Measurements from ENCODE around the gene NRAP. TPM values are rescaled to one million over a fixed set of nuclear protein-coding genes. Genes with fewer than 3 reads are reported as not detected.

Gene NRAP
- total and polyA plus RNA-seq, 2 of the 8 experiments (the other 6 are each of a cell fraction or from before 2014, with no cell fraction given) = not detected

- H2BK120ac ChIP-seq (replicated peaks; ENCODE audit: low read depth, low read length) = no peak overlapping the region
- 94% methylated on average over 5 of the region's 5 CpGs; no CpG with 5 or more reads in 1 of the 2 experiments for WGBS, 2 experiments (ENCODE audit: extremely low coverage in 1 of 2, insufficient coverage in 1 of 2, insufficient read length in 1 of 2, insufficient replicate concordance in 2 of 2, low coverage in 1 of 2, low lambda C conversion rate in 2 of 2, missing lambda C conversion rate in 1 of 2)
- peaks cover 0 to 5% (median 2%) of the 10 kb centered on the region in 4 experiments; a peak in 2 of 7 replicates for H3K4me1 ChIP-seq (replicated peaks in 1 of 4; ENCODE audit: control insufficient read depth in 3 of 4, insufficient read depth in 4 of 4, low read length in 3 of 4)
- ChIA-PET CTCF (ENCODE audit: partially characterized antibody) (no interaction called here), POLR2A (ENCODE audit: partially characterized antibody) (no interaction called here)
- H4K8ac ChIP-seq (ENCODE audit: extremely low read depth, insufficient read depth, low read length) = no peak overlapping the region
- H4K91ac ChIP-seq (replicated peaks; ENCODE audit: insufficient read length, low read length) = no peak overlapping the region
- no peaks in the 10 kb centered on the region for H3K79me1 ChIP-seq (ENCODE audit: low read depth, low read length)
- peaks cover under 1 to 1% of the 10 kb centered on the region in 2 experiments; a peak in 2 of 4 replicates for H3K9me3 ChIP-seq (ENCODE audit: insufficient read depth in 2 of 2, low read depth in 1 of 2, low read length in 1 of 2)
- H3K36me3 ChIP-seq (ENCODE audit: control insufficient read depth in 2 of 4, insufficient read depth in 4 of 4, low read length in 3 of 4) = no peaks in the 10 kb centered on the region; a peak in 1 of 8 replicates
- H2AK5ac ChIP-seq (ENCODE audit: low read depth, low read length) = no peak overlapping the region
- no peak overlapping the region for H3K9ac ChIP-seq (replicated peaks in 1 of 4; ENCODE audit: extremely low read depth in 1 of 4, low read depth in 3 of 4, low read length in 3 of 4)
- H3K4ac ChIP-seq (replicated peaks; ENCODE audit: insufficient read length, low read depth, low read length) = no peak overlapping the region
- no peak overlapping the region for H3K4me2 ChIP-seq (ENCODE audit: insufficient read depth in 1 of 2, low read depth in 2 of 2, low read length in 2 of 2)
- no peak overlapping the region for H2BK20ac ChIP-seq (ENCODE audit: low read length)
- H3K23me2 ChIP-seq (ENCODE audit: low read depth, low read length) = peaks cover 14% of the 10 kb centered on the region
- peaks cover 0 to 6% of the 10 kb centered on the region in 2 experiments for H4K20me1 ChIP-seq (replicated peaks in 1 of 2; ENCODE audit: control insufficient read depth in 1 of 2, insufficient read depth in 2 of 2, low read length in 2 of 2)
- H3K18ac ChIP-seq (ENCODE audit: extremely low read depth, low read length) = no peak overlapping the region
- no peak for FAIRE-seq
- peaks cover 0 to 7% of the 10 kb centered on the region in 2 experiments; a peak in 1 of 4 replicates for H3K79me2 ChIP-seq (ENCODE audit: control insufficient read depth in 1 of 2, insufficient read depth in 2 of 2, low read length in 2 of 2)
- DNase-seq (ENCODE audit: low read depth in 1 of 2, low spot score in 2 of 2) = no peak
- no peak overlapping the region for H3K27ac ChIP-seq (ENCODE audit: low read depth, low read length)
- no peak overlapping the region for H3K4me3 ChIP-seq (ENCODE audit: extremely low read depth in 1 of 4, insufficient read depth in 2 of 4, low read depth in 3 of 4, low read length in 4 of 4)
- no peak overlapping the region for H2BK12ac ChIP-seq (ENCODE audit: low read depth, low read length)
- no peak overlapping the region for H4K5ac ChIP-seq (ENCODE audit: insufficient read length, low read depth, low read length)
- no peak overlapping the region for H3K14ac ChIP-seq (ENCODE audit: insufficient read length)
- peaks cover 0 to 9% (median 7%) of the 10 kb centered on the region in 4 experiments; a peak in 3 of 7 replicates for H3K27me3 ChIP-seq (replicated peaks in 1 of 4; ENCODE audit: control insufficient read depth in 3 of 4, extremely low read depth in 1 of 4, insufficient read depth in 3 of 4, low read length in 3 of 4)
- no peak overlapping the region for H2BK5ac ChIP-seq (ENCODE audit: low read depth, low read length)
- no peak overlapping the region for H3K56ac ChIP-seq (replicated peaks; ENCODE audit: insufficient read length, low read depth, low read length)
- H3K23ac ChIP-seq (ENCODE audit: insufficient read length) = no peak overlapping the region
- H2AFZ ChIP-seq (ENCODE audit: low read length) = no peak overlapping the region
- H2BK15ac ChIP-seq (ENCODE audit: low read length) = no peak overlapping the region
- no peak for TF ChIP-seq SUZ12 (IDR thresholded peaks at IDR 0.05; ENCODE audit: low read length)
Observed at GRCh38 chr10:113681533-113682470, 18.0 kb upstream of the NRAP start.
